Measurements from ENCODE around the gene PPFIA3.

The PPFIA3 gene

GRCh38 chr19:49160450-49161189 lies 41.3 kb downstream of the PPFIA3 start:
- no peaks in the 10 kb centered on the region for H4K20me1 ChIP-seq (ENCODE audit: low read depth, low read length)
- no peaks in the 10 kb centered on the region for H3K36me3 ChIP-seq (ENCODE audit: low read length)
- no peaks in the 10 kb centered on the region for H3K9me2 ChIP-seq (replicated peaks; ENCODE audit: insufficient read depth, low read length)
- H3K4me3 ChIP-seq (ENCODE audit: insufficient read depth, low read length, poor library complexity, severe bottlenecking): no peak overlapping the region
- H3F3A ChIP-seq (ENCODE audit: insufficient read depth): no peaks in the 10 kb centered on the region
- H2AFZ ChIP-seq (ENCODE audit: low read depth, low read length, severe bottlenecking): no peak overlapping the region
- no peak overlapping the region for H3K9ac ChIP-seq (ENCODE audit: low read length)
- H3K9me3 ChIP-seq (ENCODE audit: insufficient read depth, low read length): no peaks in the 10 kb centered on the region
- H3K27me3 ChIP-seq (ENCODE audit: low read length): no peaks in the 10 kb centered on the region
- no peak overlapping the region for H3K27ac ChIP-seq (ENCODE audit: low read depth, low read length)
- H3K79me2 ChIP-seq (ENCODE audit: insufficient read depth, low read length): no peaks in the 10 kb centered on the region
- H3K4me2 ChIP-seq (ENCODE audit: low read depth, low read length, poor library complexity, severe bottlenecking): no peak overlapping the region
- TF ChIP-seq EZH2phosphoT487 (conservative IDR thresholded peaks at IDR 0.05; ENCODE audit: low read length) (no peak), CTCF (IDR thresholded peaks at IDR 0.05; ENCODE audit: insufficient read depth, low read length, poor library complexity, severe bottlenecking) (no peak)

GRCh38 chr19:49161987-49162386 lies 42.6 kb downstream of the PPFIA3 start:
- Histone ChIP-seq H4K20me1 (ENCODE audit: low read depth, low read length) (no peaks in the 10 kb centered on the region), H3K9ac (ENCODE audit: low read length) (no peak overlapping the region), H3K27ac (ENCODE audit: low read depth, low read length) (no peak overlapping the region), H3K79me2 (ENCODE audit: insufficient read depth, low read length) (no peaks in the 10 kb centered on the region), H3K27me3 (ENCODE audit: low read length) (no peaks in the 10 kb centered on the region), H3K9me2 (replicated peaks; ENCODE audit: insufficient read depth, low read length) (no peaks in the 10 kb centered on the region), H2AFZ (ENCODE audit: low read depth, low read length, severe bottlenecking) (no peak overlapping the region), H3K36me3 (ENCODE audit: low read length) (no peaks in the 10 kb centered on the region), H3K4me2 (ENCODE audit: low read depth, low read length, poor library complexity, severe bottlenecking) (no peak overlapping the region), H3K9me3 (ENCODE audit: insufficient read depth, low read length) (no peaks in the 10 kb centered on the region), H3F3A (ENCODE audit: insufficient read depth) (no peaks in the 10 kb centered on the region), H3K4me3 (ENCODE audit: insufficient read depth, low read length, poor library complexity, severe bottlenecking) (no peak overlapping the region)
- TF ChIP-seq EZH2phosphoT487 (conservative IDR thresholded peaks at IDR 0.05; ENCODE audit: low read length) (no peak), CTCF (IDR thresholded peaks at IDR 0.05; ENCODE audit: insufficient read depth, low read length, poor library complexity, severe bottlenecking) (no peak)

DNA sequence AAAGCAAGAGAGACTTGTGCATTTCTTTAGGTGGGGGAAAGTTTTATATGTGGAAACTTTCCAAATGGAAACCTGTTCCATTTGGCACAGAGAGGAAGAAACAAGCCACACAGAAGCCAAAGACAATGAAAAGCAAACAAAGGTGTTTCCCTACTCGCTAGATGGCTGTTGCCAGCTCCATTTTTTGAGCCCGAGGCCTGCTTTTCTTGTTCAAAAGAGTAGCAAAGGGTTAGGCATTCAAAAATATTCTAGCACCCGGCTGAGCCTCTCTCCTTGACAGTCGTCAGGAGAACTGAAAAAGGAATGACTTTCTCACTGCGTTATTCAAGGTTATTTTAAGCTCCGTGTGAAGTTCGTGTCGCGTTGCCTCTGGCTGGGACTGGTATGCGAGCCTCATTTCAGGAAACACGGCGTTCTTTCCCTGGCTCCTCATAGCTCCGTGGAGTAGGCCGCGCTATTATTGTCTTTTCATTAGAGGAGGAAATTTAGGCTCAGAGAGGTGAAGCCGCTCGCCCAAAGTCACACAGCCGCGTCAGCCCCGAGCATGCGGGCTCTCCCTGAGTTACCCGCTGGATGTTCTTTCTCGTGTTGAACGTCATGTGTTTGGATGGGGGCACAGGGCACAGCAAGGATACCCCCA lies 45.9 kb downstream of the PPFIA3 start:
- Histone ChIP-seq H3K9me3 (ENCODE audit: insufficient read depth, low read length) (no peaks in the 10 kb centered on the region), H3K4me2 (ENCODE audit: low read depth, low read length, poor library complexity, severe bottlenecking) (no peak overlapping the region), H3K9ac (ENCODE audit: low read length) (no peak overlapping the region), H3F3A (ENCODE audit: insufficient read depth) (no peaks in the 10 kb centered on the region), H3K36me3 (ENCODE audit: low read length) (no peaks in the 10 kb centered on the region), H3K27me3 (ENCODE audit: low read length) (no peaks in the 10 kb centered on the region), H3K79me2 (ENCODE audit: insufficient read depth, low read length) (no peaks in the 10 kb centered on the region), H3K27ac (ENCODE audit: low read depth, low read length) (no peak overlapping the region), H3K4me3 (ENCODE audit: insufficient read depth, low read length, poor library complexity, severe bottlenecking) (no peak overlapping the region), H3K9me2 (replicated peaks; ENCODE audit: insufficient read depth, low read length) (no peaks in the 10 kb centered on the region), H2AFZ (ENCODE audit: low read depth, low read length, severe bottlenecking) (no peak overlapping the region), H4K20me1 (ENCODE audit: low read depth, low read length) (no peaks in the 10 kb centered on the region)
- no peak for TF ChIP-seq EZH2phosphoT487 (conservative IDR thresholded peaks at IDR 0.05; ENCODE audit: low read length)
- no peak for TF ChIP-seq CTCF (IDR thresholded peaks at IDR 0.05; ENCODE audit: insufficient read depth, low read length, poor library complexity, severe bottlenecking)

All from SU-DHL-6 (cell line).